ENCODE results near the gene GNAT2. TPM values are rescaled to one million over a fixed set of nuclear protein-coding genes. Genes with fewer than 3 reads are reported as not detected.

GNAT2 gene
- total and polyA plus RNA-seq, 8 donors = 0.21 TPM; not detected in 7

DNA sequence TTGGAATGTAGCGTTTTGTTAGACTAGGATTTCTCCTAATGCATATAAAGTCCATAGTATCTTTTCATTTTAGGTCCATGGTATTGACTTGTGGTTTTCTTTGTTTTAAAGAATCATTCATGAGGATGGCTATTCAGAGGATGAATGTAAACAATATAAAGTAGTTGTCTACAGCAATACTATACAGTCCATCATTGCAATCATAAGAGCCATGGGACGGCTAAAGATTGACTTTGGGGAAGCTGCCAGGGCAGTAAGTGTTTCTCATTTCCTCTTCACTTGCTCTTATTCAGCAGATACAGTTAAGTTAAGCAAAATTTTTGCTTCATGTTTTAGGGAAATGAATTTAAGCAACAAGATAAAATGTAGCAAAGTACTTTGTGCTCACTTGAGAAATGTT lies 45.6 kb downstream of the GNAT2 start:
- H3K36me3 ChIP-seq = peaks cover 0 to 33% of the 10 kb centered on the region in 2 donors
- intact Hi-C loops (cut with DNase I) = no loop called here
- DNase-seq (peak in 1 of 4 donors; percentile 8), ATAC-seq (peak; percentile 66)
- no peak overlapping the region for H3K4me3 ChIP-seq
- peak overlapping the region in 1 of 2 donors; percentile 76 for H3K27ac ChIP-seq
- peaks cover 8 to 71% of the 10 kb centered on the region in 2 donors for H3K4me1 ChIP-seq
- no peaks in the 10 kb centered on the region for H3K27me3 ChIP-seq
- no peaks in the 10 kb centered on the region for H3K9me3 ChIP-seq
- TF ChIP-seq, protein P1, sequence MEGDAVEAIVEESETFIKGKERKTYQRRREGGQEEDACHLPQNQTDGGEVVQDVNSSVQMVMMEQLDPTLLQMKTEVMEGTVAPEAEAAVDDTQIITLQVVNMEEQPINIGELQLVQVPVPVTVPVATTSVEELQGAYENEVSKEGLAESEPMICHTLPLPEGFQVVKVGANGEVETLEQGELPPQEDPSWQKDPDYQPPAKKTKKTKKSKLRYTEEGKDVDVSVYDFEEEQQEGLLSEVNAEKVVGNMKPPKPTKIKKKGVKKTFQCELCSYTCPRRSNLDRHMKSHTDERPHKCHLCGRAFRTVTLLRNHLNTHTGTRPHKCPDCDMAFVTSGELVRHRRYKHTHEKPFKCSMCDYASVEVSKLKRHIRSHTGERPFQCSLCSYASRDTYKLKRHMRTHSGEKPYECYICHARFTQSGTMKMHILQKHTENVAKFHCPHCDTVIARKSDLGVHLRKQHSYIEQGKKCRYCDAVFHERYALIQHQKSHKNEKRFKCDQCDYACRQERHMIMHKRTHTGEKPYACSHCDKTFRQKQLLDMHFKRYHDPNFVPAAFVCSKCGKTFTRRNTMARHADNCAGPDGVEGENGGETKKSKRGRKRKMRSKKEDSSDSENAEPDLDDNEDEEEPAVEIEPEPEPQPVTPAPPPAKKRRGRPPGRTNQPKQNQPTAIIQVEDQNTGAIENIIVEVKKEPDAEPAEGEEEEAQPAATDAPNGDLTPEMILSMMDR (IDR thresholded peaks at IDR 0.05) = no peak

DNA sequence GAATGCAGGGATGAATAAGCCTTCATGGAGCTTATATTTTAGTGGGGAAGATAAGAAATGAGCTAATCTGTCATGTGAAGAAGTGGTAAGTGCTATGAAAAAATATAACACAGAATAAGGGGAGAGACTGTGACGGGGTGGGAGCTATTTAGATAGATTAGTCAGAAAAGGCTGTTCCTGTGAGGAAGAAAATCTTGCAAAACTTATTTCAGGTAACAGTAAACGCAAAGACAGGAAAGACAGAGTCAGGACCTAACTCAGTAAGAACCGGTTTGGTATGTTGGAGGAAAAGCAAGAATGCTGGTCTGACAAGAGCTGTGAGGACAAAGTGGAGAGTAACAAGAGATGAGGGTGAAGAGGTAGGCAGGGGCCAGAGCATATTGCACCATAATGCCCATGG lies 49.0 kb downstream of the GNAT2 start:
- intact Hi-C loops (cut with DNase I) = no loop called here
- Histone ChIP-seq H3K27me3 (no peaks in the 10 kb centered on the region), H3K9me3 (no peaks in the 10 kb centered on the region), H3K4me1 (peaks cover 8 to 84% of the 10 kb centered on the region in 2 donors), H3K36me3 (peaks cover 0 to 5% of the 10 kb centered on the region in 2 donors), H3K4me3 (no peak overlapping the region), H3K27ac (peak overlapping the region; percentile 13 to 46)
- TF ChIP-seq, protein P1 (IDR thresholded peaks at IDR 0.05) = no peak
- DNase-seq = peak in 1 of 4 donors; percentile 49
- peak; percentile 95 for ATAC-seq

DNA sequence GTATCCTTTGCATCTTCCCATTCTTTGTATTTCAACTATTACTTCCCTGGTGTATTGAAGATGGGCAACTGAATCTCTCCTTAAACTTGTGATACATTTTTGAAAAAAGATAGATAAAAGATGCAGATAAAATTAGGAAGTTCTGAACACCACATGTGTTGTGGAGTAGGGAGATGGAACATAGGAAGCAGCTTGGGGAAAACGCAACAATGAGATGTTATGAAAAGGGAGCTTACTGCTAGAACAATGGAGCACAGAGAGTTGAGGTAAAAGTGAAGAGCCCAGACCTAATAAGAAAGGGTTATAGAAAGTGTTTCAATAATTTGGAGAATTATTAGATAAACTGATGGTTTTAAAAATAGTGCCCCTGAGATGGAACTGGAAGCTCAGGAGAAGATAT lies 50.1 kb downstream of the GNAT2 start:
- peaks cover 0 to 2% of the 10 kb centered on the region in 2 donors for H3K36me3 ChIP-seq
- H3K4me1 ChIP-seq = peaks cover 8 to 79% of the 10 kb centered on the region in 2 donors
- intact Hi-C loops (cut with DNase I) = no loop called here
- TF ChIP-seq, protein P1 (IDR thresholded peaks at IDR 0.05) = no peak
- H3K9me3 ChIP-seq = no peaks in the 10 kb centered on the region
- ATAC-seq (no peak), DNase-seq (no peak)
- peak overlapping the region in 1 of 2 donors; percentile 46 for H3K27ac ChIP-seq
- no peak overlapping the region for H3K4me3 ChIP-seq
- no peaks in the 10 kb centered on the region for H3K27me3 ChIP-seq

DNA sequence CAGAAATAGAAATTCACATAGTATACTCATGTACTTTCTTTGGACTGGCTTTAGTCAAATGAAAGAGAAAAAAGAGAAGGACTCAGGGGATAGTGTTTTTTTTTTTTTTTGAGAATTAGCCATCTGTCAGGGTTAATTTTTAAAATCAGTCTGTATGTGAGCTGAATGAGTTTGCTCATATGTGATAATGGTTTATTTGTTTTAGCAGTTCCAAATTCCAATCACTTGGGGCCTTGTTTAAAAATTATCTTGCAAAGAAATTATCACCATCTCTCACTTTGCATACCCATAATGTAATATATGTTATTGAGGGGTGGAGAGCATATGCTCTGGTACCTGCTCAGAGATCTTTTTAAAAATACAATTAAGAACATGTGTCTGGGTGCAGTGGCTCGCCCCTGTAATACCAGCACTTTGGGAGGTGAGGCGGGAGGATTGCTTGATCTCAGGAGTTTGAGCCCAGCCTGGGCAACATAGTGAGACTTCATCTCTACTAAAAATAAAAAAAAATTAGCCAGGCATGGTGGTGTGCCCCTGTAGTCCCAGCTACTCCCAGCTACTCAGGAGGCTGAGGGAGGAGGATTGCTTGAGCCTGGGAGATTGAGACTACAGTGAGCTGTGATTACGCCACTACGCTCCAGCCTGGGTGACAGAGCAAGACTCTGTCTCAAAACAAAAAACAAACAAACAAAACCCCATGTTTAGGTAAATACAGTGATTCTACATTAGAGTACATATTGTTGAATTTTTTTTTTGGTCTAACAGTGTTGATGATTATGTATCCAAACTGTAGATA lies 51.3 kb downstream of the GNAT2 start:
- Histone ChIP-seq H3K27me3 (no peaks in the 10 kb centered on the region), H3K4me1 (peaks cover 7 to 79% of the 10 kb centered on the region in 2 donors), H3K4me3 (no peak overlapping the region), H3K9me3 (no peaks in the 10 kb centered on the region), H3K27ac (peak overlapping the region in 1 of 2 donors; percentile 46), H3K36me3 (no peaks in the 10 kb centered on the region)
- intact Hi-C loops (cut with DNase I) = no loop called here
- TF ChIP-seq, protein P1 (IDR thresholded peaks at IDR 0.05) = no peak
- DNase-seq = no peak
- no peak for ATAC-seq

DNA sequence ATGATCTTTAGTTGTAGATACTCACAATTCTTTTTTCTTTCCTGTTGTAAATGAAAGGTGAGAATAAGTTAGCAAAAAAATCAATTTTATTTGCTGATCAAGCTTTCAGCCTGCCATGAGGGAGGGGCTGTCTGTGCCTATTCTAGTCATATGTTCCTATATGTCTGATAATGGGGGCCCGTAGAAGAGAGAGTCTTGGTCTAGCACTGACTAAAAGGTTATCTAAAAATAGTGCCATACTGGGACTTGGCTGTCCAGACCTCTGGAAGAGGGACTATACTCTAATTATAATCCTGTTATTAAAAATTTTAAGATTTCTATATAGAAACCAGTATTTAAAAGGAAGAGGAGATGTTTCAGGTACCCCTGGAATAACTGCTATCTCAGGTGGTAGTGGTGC lies 52.4 kb downstream of the GNAT2 start:
- Histone ChIP-seq H3K9me3 (no peaks in the 10 kb centered on the region), H3K27me3 (no peaks in the 10 kb centered on the region), H3K36me3 (no peaks in the 10 kb centered on the region), H3K4me3 (no peak overlapping the region), H3K27ac (no peak overlapping the region), H3K4me1 (peaks cover 9 to 77% of the 10 kb centered on the region in 2 donors)
- TF ChIP-seq, protein P1 (IDR thresholded peaks at IDR 0.05) = no peak
- no peak for DNase-seq
- no peak for ATAC-seq
- intact Hi-C loops (cut with DNase I) = no loop called here

All from left lung (tissue), 10 donors.